GM21737 (cell line): ENCODE data around the gene ADGRV1.
"Not testable (repeated sequence)": the region's sequence is repeated elsewhere in the genome, so short reads cannot be mapped to it uniquely, and the experiment has no call there.

ENCODE experiments used
- ATAC-seq: cut with Tn5 transposase; IDR thresholded peaks from one replicate; pipeline ENCODE4 v1.9.1; 2021; ENCODE audit warnings: mild to moderate bottlenecking, moderate library complexity; ENCODE audit not compliant: unreplicated experiment

ADGRV1 gene

DNA sequence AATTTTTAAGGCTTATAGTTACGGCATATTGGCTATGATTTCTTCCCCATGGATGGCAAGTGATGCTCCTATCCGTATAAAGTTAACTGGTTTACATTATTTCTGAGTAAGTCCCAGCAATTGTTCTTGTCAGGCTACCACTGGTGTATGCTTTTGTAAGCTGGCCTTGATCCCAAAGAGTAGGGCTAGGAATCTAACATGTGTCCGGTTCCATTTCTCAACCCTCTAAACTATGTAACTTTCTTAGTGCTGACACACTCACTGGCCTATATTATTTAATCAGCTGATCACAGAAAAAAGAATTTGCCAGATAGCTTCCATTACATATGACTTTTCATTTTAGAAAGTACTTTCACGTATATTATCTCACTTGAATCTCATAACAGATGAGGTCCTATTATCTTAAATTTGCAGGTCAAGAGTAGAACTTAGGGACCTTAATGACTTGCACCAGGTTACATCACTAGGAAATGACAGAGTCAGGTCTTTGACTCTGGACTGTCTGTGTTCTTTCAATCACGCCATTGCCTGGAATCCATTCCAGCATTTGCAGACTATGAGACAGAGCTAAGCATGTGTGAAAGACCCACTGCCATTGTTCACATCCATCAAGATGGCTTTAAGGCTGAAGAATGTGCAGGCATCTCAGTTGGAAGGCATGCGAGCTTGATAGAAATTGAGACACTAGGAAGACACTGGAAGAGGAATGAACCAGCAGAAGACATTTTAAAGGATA is 461.6 kb downstream of the ADGRV1 start:
- no peak for ATAC-seq

GRCh38 chr5:91022518-91022917 is 463.9 kb downstream of the ADGRV1 start:
- ATAC-seq, result no peak

- no peak for ATAC-seq
Observed at GRCh38 chr5:91024206-91024605, 465.6 kb downstream of the ADGRV1 start.

DNA sequence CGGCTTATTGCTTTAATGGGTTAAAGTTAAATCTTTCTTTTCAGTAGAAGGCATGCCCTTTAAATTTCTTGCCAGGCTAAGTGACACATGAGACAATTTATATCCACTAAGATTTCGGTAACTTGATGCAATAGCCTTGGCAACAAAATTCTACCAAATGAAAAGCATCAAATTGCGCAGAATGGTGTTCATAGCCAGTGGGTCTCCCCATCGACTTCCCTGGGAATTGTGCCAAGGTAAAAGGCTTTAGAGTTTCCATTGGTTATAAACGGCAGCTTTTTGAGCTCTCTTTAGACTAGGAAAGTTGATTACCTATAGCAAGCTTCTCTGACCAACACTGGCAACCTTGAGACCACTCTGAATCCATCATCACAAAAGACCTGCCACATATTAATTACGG is 466.1 kb downstream of the ADGRV1 start:
- ATAC-seq, result no peak

DNA sequence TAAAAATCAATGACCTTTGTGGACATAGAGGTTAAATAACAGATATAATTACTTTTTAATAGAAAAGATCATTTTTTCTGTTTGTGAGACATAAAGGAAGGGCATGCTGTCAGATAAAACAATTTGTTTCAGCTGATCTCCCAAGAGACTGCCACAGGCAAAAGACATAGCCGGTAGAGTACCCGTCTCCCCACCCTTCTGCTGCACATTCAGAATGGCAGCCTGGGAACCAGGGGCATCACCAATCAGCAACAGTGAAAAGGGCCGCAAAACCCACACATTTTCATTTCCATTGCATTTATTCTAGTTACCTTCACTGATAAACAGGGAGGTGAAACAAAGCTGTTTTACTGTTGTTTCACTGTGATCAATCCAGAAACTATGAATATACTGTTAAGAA is 466.9 kb downstream of the ADGRV1 start:
- ATAC-seq, result no peak

DNA sequence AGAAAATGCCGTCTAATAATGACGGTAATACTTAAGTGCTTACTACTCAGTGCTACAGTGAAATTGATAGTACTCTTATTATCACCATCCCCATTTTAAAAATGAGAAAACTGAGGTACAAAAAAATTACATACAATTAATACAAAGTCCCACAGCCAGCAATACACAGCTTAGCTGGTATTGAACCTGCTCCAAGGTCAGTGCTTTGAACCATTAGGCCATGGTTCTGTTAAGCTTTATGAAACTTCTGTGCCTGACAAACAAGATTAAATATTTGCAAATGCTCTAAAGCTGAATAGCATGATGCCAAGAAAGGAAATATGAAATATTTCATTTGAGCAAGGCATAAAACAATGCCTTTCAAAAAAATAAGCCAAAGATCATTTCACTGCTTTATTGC is 467.4 kb downstream of the ADGRV1 start:
- ATAC-seq, result no peak

GRCh38 chr5:91026466-91026865 is 467.9 kb downstream of the ADGRV1 start:
- ATAC-seq, result no peak

- no peak for ATAC-seq
Observed at GRCh38 chr5:91027405-91028139, 469.0 kb downstream of the ADGRV1 start.

DNA sequence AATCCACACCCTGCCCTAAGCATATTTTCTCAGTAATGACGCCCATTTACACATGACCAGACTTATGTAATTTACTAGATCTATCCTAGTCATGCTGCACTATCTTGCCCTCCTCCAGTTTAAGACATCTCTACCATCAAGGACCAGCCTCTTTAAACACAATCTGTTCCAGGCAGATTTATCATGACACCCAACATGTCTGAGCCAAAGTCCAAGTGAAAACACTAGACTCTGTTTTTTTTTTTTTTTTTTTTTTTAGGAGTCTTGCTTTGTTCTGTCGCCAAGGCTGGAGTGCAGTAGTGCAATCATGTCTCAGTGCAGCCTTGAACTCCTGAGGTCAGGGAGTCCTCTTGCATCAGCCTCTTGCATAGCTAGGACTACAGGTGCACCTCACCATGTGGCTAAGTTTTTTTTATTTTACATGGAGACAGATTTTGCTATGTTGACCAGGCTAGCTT is 469.9 kb downstream of the ADGRV1 start:
- ATAC-seq, result no peak

DNA sequence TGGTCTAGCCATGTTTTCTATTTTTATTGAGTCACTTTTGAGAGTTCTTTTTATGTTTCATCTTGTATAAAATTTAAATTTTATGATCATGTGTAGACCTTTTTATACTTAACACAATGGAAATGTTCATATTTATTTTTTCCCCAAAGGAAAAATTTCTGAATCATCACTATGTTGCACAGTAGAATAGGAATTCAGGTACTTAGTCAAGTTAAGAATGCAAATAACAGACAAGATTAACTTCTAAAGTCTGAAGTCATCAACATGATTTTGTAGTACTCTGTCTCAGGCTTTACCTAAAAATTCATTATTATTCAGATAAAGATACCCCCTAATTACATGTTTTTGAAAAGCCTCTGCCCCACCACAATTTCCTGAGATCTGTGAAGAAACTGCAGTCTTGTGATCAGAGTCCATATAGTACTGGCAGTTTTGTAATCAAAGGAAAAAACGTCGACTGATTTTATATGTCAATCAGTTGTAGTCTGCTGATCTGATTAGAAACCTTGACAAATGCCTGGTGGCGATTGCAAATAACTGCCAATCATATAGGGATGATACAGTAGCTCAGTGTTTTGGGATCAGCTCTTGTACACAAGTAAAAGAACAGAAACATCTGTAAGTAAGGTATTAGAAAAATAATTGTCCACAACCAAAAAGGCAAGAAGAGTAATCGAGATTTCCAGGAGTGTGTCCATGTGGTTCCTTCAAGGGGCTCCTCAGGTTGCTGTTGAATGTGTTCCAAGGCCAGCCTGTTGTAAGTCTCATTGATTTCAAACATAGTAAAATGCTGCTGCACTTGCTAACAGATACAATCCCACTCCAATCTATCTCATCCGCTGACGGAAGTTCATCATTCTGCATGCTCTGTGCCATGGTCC is 472.2 kb downstream of the ADGRV1 start:
- ATAC-seq, result no peak

GRCh38 chr5:91031402-91031752 is 472.8 kb downstream of the ADGRV1 start:
- no peak for ATAC-seq

GRCh38 chr5:91032125-91032524 is 473.5 kb downstream of the ADGRV1 start:
- no peak for ATAC-seq

GRCh38 chr5:91033370-91033769 is 474.8 kb downstream of the ADGRV1 start:
- no peak for ATAC-seq

DNA sequence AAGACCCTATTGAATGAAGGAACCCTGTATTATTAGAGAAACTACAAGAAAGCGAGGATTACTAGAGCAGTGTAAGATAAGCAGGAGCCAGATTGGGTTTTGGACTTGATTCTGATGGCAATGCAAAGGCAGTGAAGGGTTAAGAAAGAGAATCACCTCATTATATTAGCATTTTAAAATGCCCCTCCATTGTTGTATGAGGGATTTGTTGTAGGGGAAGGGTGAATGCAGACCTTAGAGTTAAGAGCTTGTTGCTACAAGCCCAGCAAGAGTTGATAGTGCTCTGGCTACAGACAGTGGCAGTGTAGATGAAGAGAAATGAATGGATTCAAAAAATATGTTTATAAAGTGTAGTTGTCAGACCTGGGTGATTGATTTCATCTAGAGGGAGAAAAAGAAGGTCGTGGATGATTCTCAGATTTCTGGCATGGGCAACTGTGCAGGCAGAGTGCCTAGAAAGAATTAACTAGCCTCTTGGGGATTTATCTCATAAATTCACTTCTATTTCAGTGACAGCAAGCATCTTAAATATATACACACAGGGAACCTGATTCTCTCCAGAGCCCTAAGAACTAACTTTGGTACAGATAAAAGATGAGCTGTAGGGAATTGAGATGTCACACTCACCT is 479.7 kb downstream of the ADGRV1 start:
- ATAC-seq, result no peak

DNA sequence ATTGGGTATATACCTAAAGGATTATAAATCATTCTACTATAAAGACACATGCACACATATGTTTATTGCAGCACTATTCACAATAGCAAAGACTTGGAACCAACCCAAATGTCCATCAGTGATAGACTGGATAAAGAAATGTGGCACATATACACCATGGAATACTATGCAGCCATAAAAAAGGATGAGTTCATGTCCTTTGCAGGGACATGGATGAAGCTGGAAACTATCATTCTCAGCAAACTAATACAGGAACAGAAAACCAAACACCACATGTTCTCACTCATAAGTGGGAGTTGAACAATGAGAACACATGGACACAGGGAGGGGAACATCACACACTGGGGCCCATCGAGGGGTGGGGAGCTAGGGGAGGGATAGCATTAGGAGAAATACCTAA is 482.5 kb downstream of the ADGRV1 start:
- not testable (repeated sequence) for ATAC-seq

DNA sequence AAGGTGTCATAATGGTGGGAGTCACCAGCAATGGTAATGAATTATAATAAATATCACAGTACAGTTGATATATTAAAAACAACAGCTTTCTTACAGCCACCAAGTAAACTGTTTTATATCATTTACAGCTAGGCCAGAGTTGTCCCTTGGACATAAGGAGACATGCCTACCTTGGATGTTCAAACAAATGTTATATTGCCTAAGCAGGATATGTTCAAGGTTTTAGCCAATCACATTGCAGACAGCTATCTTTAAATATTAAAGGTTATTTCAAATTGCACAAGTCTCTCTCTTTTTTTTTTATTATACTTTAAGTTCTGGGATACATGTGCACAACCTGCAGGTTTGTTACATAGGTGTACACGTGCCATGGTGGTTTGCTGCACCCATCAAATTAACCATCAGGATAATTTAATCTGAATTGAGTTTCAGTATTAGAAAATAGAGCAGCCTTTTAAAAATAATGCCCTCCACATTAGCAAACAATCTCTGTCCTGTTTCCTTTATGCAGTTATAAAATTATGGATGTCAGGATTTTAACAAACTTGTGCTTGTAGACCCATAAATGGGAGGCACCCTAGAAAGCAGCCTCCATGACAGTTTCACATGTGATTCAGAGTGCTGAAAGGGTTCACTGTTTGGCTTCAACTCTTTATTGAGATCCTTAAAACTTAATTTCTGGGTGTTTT is 483.8 kb downstream of the ADGRV1 start:
- ATAC-seq, result no peak

DNA sequence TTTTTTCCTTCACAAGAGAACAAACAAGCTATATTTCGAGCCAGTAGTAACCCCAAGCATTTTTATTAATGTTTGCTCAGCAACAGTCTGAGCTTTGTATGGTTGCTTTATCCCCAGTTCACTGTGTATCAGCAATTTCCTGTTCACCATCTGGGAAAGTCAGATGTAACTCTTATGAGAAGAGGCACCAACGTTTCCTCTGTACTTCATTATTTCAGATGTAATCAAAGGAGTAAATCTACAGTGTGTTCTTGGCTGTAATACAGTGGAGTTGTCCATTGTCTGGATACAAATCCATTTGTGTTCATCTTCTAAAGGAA is 484.3 kb downstream of the ADGRV1 start:
- ATAC-seq, result no peak

DNA sequence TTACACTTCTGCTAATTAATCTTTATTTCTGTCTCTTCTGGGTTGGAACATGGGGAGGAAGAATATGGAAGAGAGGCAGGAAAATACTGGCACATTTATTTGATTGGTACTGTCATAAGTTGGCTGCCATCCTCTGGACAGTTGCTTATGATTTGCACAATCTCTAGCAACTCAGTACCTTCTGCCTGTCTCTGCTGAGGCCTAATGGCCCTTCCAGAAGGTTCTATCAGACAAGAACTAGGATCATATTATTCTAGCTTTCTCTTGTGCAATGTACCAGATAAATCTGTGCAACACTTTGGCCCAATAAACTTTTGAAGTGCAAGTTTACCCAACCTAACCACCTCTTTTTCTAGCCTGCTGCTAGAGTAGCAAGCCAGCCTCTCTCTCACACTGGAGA is 489.5 kb downstream of the ADGRV1 start:
- no peak for ATAC-seq

- ATAC-seq, result no peak
Observed at GRCh38 chr5:91049112-91049511, 490.5 kb downstream of the ADGRV1 start.

DNA sequence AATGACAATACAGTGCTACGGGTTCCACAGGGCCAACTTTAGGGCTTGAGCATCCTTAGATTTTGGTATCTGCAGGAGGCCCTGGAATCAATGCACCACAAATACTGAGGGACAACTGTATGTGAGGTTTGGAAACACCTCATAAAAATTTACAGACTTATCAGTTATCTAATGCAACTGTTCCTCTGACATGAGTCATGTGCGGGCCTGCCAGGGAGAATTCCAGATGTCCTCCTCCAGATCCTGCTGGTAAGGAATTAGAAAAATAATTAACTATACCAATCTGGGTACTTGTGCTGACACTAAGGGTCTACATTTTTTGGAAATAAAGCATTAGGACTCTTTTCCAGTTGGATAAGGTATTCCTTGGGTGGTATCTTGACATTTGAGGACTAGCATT is 491.2 kb downstream of the ADGRV1 start:
- no peak for ATAC-seq

DNA sequence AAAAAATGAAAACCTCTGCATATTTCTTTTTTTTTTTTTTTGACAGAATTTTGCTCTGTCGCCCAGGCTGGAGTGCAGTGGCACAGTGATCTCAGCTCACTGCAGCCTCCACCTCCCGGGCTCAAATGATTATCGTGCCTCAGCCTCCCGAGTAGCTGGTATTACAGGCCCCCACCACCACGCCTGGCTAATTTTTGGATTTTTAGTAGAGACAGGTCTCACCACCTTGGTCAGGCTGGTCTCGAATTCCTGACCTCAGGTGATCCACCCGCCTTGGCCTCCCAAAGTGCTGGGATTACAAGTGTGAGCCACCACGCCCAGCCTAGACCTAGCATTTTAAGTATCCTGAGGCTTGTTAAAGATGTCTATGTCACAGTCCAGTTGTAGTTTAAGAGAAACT is 493.8 kb downstream of the ADGRV1 start:
- not testable (repeated sequence) for ATAC-seq
